Measurements from ENCODE around the gene NOTCH1. TPM values are rescaled to one million over a fixed set of nuclear protein-coding genes. Genes with fewer than 3 reads are reported as not detected.

The NOTCH1 gene
- total RNA-seq, 1 donor from 2014 or later: 17.6 TPM

- TF ChIP-seq CTCF (IDR thresholded peaks at IDR 0.05; ENCODE audit: borderline replicate concordance): no peak
- Histone ChIP-seq H3K9me3 (replicated peaks) (no peaks in the 10 kb centered on the region), H3K4me1 (no peaks in the 10 kb centered on the region), H3K27me3 (ENCODE audit: low read depth) (no peaks in the 10 kb centered on the region), H3K36me3 (peaks cover 94% of the 10 kb centered on the region), H3K4me3 (no peak overlapping the region), H3K27ac (replicated peaks) (no peak overlapping the region)
- DNase-seq: no peak
- intact Hi-C loops (cut with micrococcal nuclease): no loop called here
These were observed 94.5 kb downstream of the NOTCH1 start for GRCh38 chr9:136451221-136451877.

- Histone ChIP-seq H3K9me3 (replicated peaks) (no peaks in the 10 kb centered on the region), H3K36me3 (peaks cover 94% of the 10 kb centered on the region), H3K27me3 (ENCODE audit: low read depth) (no peaks in the 10 kb centered on the region), H3K4me1 (no peaks in the 10 kb centered on the region), H3K27ac (replicated peaks) (no peak overlapping the region), H3K4me3 (no peak overlapping the region)
- intact Hi-C loops (cut with micrococcal nuclease): no loop called here
- no peak for TF ChIP-seq CTCF (IDR thresholded peaks at IDR 0.05; ENCODE audit: borderline replicate concordance)
- no peak for DNase-seq
These were observed 97.2 kb downstream of the NOTCH1 start for GRCh38 chr9:136448655-136449054.

- intact Hi-C loops (cut with micrococcal nuclease): no loop called here
- no peak overlapping the region for H3K27ac ChIP-seq (replicated peaks)
- H3K9me3 ChIP-seq (replicated peaks): no peaks in the 10 kb centered on the region
- TF ChIP-seq CTCF (IDR thresholded peaks at IDR 0.05; ENCODE audit: borderline replicate concordance): no peak
- no peaks in the 10 kb centered on the region for H3K4me1 ChIP-seq
- no peak overlapping the region for H3K4me3 ChIP-seq
- H3K36me3 ChIP-seq: peaks cover 94% of the 10 kb centered on the region
- no peaks in the 10 kb centered on the region for H3K27me3 ChIP-seq (ENCODE audit: low read depth)
- DNase-seq: no peak
These were observed 98.6 kb downstream of the NOTCH1 start for GRCh38 chr9:136447173-136447778.

GRCh38 chr9:136445799-136446198 lies 100.0 kb downstream of the NOTCH1 start:
- TF ChIP-seq CTCF (IDR thresholded peaks at IDR 0.05; ENCODE audit: borderline replicate concordance): no peak
- Histone ChIP-seq H3K4me3 (no peak overlapping the region), H3K27ac (replicated peaks) (no peak overlapping the region), H3K36me3 (peaks cover 95% of the 10 kb centered on the region), H3K4me1 (no peaks in the 10 kb centered on the region), H3K27me3 (ENCODE audit: low read depth) (no peaks in the 10 kb centered on the region), H3K9me3 (replicated peaks) (no peaks in the 10 kb centered on the region)
- intact Hi-C loops (cut with micrococcal nuclease): no loop called here
- no peak for DNase-seq

Small RNA genes lying within 50 kb of the gene (microRNA-seq; reads per million reads assigned to microRNA genes)
- gene MIR4673: not detected
- not detected for gene MIR4674

Other genes starting within 250 kb of the NOTCH1 start
- not detected for gene CCDC187, start 242.0 kb downstream of the NOTCH1 start, total RNA-seq
- 69.0 TPM for gene GPSM1, start 218.5 kb downstream of the NOTCH1 start, total RNA-seq
- gene DNLZ, start 182.3 kb downstream of the NOTCH1 start, total RNA-seq: 37.6 TPM
- 1.2 TPM for gene CARD9, start 172.4 kb downstream of the NOTCH1 start, total RNA-seq
- 5.2 TPM for gene SNAPC4, start 145.9 kb downstream of the NOTCH1 start, total RNA-seq
- 20.1 TPM for gene ENTR1, start 135.4 kb downstream of the NOTCH1 start, total RNA-seq
- 80.9 TPM for gene PMPCA, start 135.4 kb downstream of the NOTCH1 start, total RNA-seq
- gene INPP5E, start 106.2 kb downstream of the NOTCH1 start, total RNA-seq: 10.6 TPM
- gene SEC16A, start 63.0 kb downstream of the NOTCH1 start, total RNA-seq: 23.4 TPM
- gene EGFL7, start 116.9 kb upstream of the NOTCH1 start, total RNA-seq: 81.5 TPM
- gene AGPAT2, start 141.4 kb upstream of the NOTCH1 start, total RNA-seq: 48.8 TPM
- 21.4 TPM for gene DIPK1B, start 166.5 kb upstream of the NOTCH1 start, total RNA-seq
- gene LCN10, start 196.9 kb upstream of the NOTCH1 start, total RNA-seq: 9.6 TPM
- gene LCN6, start 202.5 kb upstream of the NOTCH1 start, total RNA-seq: 14.6 TPM
- gene LCN8, start 212.2 kb upstream of the NOTCH1 start, total RNA-seq: not detected
- gene LCN15, start 218.5 kb upstream of the NOTCH1 start, total RNA-seq: 0.41 TPM
- gene TMEM141, start 245.3 kb upstream of the NOTCH1 start, total RNA-seq: 71.4 TPM